PFSK-1 (cell line): ENCODE results near the gene VTA1.

Experiments
- FOXP2 ChIP-seq: optimal IDR thresholded peaks from 2 replicates; pipeline ENCODE3; 2011; ENCODE audit warnings: borderline replicate concordance, control low read depth, inconsistent platforms; ENCODE audit not compliant: insufficient read depth; ENCODE audit errors: extremely low read length, extremely low read depth
- POLR2AphosphoS5 ChIP-seq: IDR thresholded peaks from 2 replicates; pipeline ENCODE4 v1.6.1; 2012; ENCODE audit warnings: low read depth, mild to moderate bottlenecking, control low read depth, low read length, moderate library complexity
- REST ChIP-seq, 2 experiments: IDR thresholded peaks; 2 replicates each; pipeline versions ENCODE4 v1.6.1 to v1.8.0; 2011 to 2012; ENCODE audit warnings: low read depth in 2 of 2, low read length in 2 of 2, control low read depth in 1 of 2, inconsistent platforms in 1 of 2, mild to moderate bottlenecking in 1 of 2, moderate library complexity in 1 of 2; ENCODE audit not compliant: insufficient read depth in 1 of 2
- SIN3A ChIP-seq: IDR thresholded peaks from 2 replicates; pipeline ENCODE4 v1.6.1; 2012; ENCODE audit warnings: mild to moderate bottlenecking, low read length, moderate library complexity, borderline replicate concordance; ENCODE audit not compliant: insufficient read depth
- TAF1 ChIP-seq: IDR thresholded peaks from 2 replicates; pipeline ENCODE4 v1.6.1; 2012; ENCODE audit warnings: low read length, control low read depth, borderline replicate concordance; ENCODE audit not compliant: insufficient read depth

Gene VTA1

GRCh38 chr6:142184307-142184706 lies 37.2 kb downstream of the VTA1 start:
- TF ChIP-seq SIN3A (no peak), POLR2AphosphoS5 (no peak), REST (IDR thresholded peaks at IDR 0.05; ENCODE audit: insufficient read depth in 1 of 2, low read depth in 2 of 2, low read length in 2 of 2) (no peak), FOXP2 (no peak), TAF1 (no peak)

- no peak for TF ChIP-seq POLR2AphosphoS5
- no peak for TF ChIP-seq REST (IDR thresholded peaks at IDR 0.05; ENCODE audit: insufficient read depth in 1 of 2, low read depth in 2 of 2, low read length in 2 of 2)
- no peak for TF ChIP-seq TAF1
- no peak for TF ChIP-seq FOXP2
- no peak for TF ChIP-seq SIN3A
These were observed 38.6 kb downstream of the VTA1 start for GRCh38 chr6:142185641-142186040.

- TF ChIP-seq TAF1 (no peak), FOXP2 (no peak), POLR2AphosphoS5 (no peak), SIN3A (no peak), REST (IDR thresholded peaks at IDR 0.05; ENCODE audit: insufficient read depth in 1 of 2, low read depth in 2 of 2, low read length in 2 of 2) (no peak)
These were observed 40.1 kb downstream of the VTA1 start for GRCh38 chr6:142187209-142187608.

GRCh38 chr6:142189057-142189456 lies 42.0 kb downstream of the VTA1 start:
- TF ChIP-seq SIN3A (no peak), TAF1 (no peak), REST (IDR thresholded peaks at IDR 0.05; ENCODE audit: insufficient read depth in 1 of 2, low read depth in 2 of 2, low read length in 2 of 2) (no peak), FOXP2 (no peak), POLR2AphosphoS5 (no peak)

- TF ChIP-seq REST (IDR thresholded peaks at IDR 0.05; ENCODE audit: insufficient read depth in 1 of 2, low read depth in 2 of 2, low read length in 2 of 2) (no peak), SIN3A (no peak), FOXP2 (no peak), TAF1 (no peak), POLR2AphosphoS5 (no peak)
These were observed 45.3 kb downstream of the VTA1 start for GRCh38 chr6:142192343-142192742.
